Mesendoderm (in vitro differentiated cells): Measurements from ENCODE around the gene UROD.
"Not testable (repeated sequence)": the region's sequence is repeated elsewhere in the genome, so short reads cannot be mapped to it uniquely, and the experiment has no call there.

Source experiments
- DNase-seq: peaks from one replicate; pipeline ENCODE4 v3.0.0; 2013
- H2AK5ac ChIP-seq: 2 replicates; pipeline ENCODE4 v1.6.1; 2013; ENCODE audit warnings: low read length, inconsistent platforms
- H2BK120ac ChIP-seq: 2 replicates; pipeline ENCODE4 v1.6.1; 2013; ENCODE audit warnings: low read depth, mild to moderate bottlenecking, low read length, moderate library complexity, mixed read lengths
- H2BK15ac ChIP-seq: replicated peaks from 2 replicates; pipeline ENCODE4 v1.6.1; 2013; ENCODE audit warnings: low read depth, mild to moderate bottlenecking, moderate library complexity
- H2BK5ac ChIP-seq: 2 replicates; pipeline ENCODE4 v1.6.1; 2013; ENCODE audit warnings: low read length, inconsistent platforms
- H3K18ac ChIP-seq: 2 replicates; pipeline ENCODE4 v1.6.1; 2013; ENCODE audit warnings: mild to moderate bottlenecking, low read length, mixed read lengths
- H3K23ac ChIP-seq: one replicate; pipeline ENCODE4 v1.6.1; 2013; ENCODE audit warnings: low read length
- H3K27ac ChIP-seq: 2 replicates; pipeline ENCODE4 v1.5.1; 2013; ENCODE audit warnings: low read depth, mild to moderate bottlenecking, inconsistent platforms, low read length, moderate library complexity
- H3K27me3 ChIP-seq: 2 replicates; pipeline ENCODE4 v1.6.1; 2013; ENCODE audit warnings: low read length, control low read depth, mild to moderate bottlenecking, inconsistent platforms; ENCODE audit not compliant: insufficient read depth, poor library complexity
- H3K36me3 ChIP-seq: 2 replicates; pipeline ENCODE4 v1.6.1; 2013; ENCODE audit warnings: low read length, inconsistent platforms; ENCODE audit not compliant: control insufficient read depth, insufficient read depth
- H3K4ac ChIP-seq: one replicate; pipeline ENCODE4 v1.6.1; 2013; ENCODE audit warnings: low read depth, mild to moderate bottlenecking, low read length, moderate library complexity
- H3K4me1 ChIP-seq: 2 replicates; pipeline ENCODE4 v1.6.1; 2013; ENCODE audit warnings: low read depth, low read length, inconsistent platforms; ENCODE audit not compliant: control insufficient read depth
- H3K4me2 ChIP-seq: 2 replicates; pipeline ENCODE4 v1.6.1; 2013; ENCODE audit warnings: low read length
- H3K4me3 ChIP-seq: 2 replicates; pipeline ENCODE4 v1.5.1; 2013; ENCODE audit warnings: mild to moderate bottlenecking, low read length
- H3K56ac ChIP-seq: one replicate; pipeline ENCODE4 v1.6.1; 2013; ENCODE audit warnings: low read length
- H3K79me1 ChIP-seq: 2 replicates; pipeline ENCODE4 v1.6.1; 2013; ENCODE audit warnings: low read length, inconsistent platforms
- H3K79me2 ChIP-seq: 2 replicates; pipeline ENCODE4 v1.6.1; 2013; ENCODE audit warnings: mild to moderate bottlenecking, low read length; ENCODE audit not compliant: control insufficient read depth, insufficient read depth
- H3K9ac ChIP-seq: 2 replicates; pipeline ENCODE4 v1.6.1; 2013; ENCODE audit warnings: low read length, inconsistent platforms
- H4K5ac ChIP-seq: one replicate; pipeline ENCODE4 v1.6.1; 2013; ENCODE audit warnings: low read length
- H4K8ac ChIP-seq: one replicate; pipeline ENCODE4 v1.6.1; 2013; ENCODE audit warnings: low read depth, mild to moderate bottlenecking, control low read depth, low read length, moderate library complexity
- WGBS: extraction: QIAGEN DNeasy Blood & Tissue Kit; methylation state at CpG from one replicate; pipeline ENCODE4 v1.1.7; 2013; ENCODE audit warnings: low lambda C conversion rate, missing lambda C conversion rate; ENCODE audit not compliant: insufficient coverage; ENCODE audit errors: extremely low coverage; 5-methylcytosine and 5-hydroxymethylcytosine counted together

Gene UROD

DNA sequence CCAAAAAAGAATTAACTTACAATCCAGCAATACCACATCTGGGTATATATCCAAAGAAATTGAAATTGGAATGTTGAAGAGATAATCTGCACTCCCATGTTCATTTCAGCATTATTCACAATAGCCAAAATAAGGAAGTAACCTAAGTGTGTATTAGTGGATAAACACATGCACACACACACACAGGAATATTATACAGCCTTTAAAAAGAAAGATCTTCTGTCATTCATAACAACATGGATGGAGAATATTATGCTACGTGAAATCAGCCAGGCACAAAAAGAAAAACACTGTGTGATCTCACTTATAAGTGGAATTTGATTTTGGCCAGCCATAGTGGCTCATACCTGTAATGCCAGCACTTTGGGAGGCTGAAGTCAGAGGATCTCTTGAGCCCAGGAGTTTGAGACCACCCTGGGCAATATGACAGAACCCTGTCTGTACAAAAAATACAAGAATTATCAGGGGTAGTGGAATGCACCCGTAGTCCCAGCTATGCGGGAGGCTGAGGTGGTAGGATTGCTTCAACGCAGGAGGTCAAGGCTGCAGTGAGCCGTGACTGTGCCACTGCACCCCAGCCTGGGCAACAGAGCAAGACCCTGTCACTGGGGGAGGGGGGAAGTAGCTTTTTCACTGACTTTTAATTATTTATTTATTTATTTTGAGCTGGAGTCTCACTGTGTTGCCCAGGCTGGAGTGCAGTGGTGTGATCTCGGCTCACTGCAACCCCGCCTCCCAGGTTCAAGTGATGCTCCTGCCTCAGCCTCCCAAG, 16.4 kb upstream of the UROD start:
- Histone ChIP-seq H3K4me1 (no peaks in the 10 kb centered on the region), H2BK5ac (no peak overlapping the region), H3K27me3 (no peaks in the 10 kb centered on the region), H3K18ac (no peak overlapping the region), H3K4me3 (no peak overlapping the region), H4K8ac (no peak overlapping the region), H2BK15ac (no peak overlapping the region), H3K36me3 (no peaks in the 10 kb centered on the region), H3K23ac (no peak overlapping the region), H3K27ac (no peak overlapping the region), H2BK120ac (no peak overlapping the region), H3K4ac (no peak overlapping the region), H3K56ac (no peak overlapping the region), H3K4me2 (no peak overlapping the region), H2AK5ac (no peak overlapping the region), H3K79me1 (no peaks in the 10 kb centered on the region), H3K9ac (no peak overlapping the region), H4K5ac (no peak overlapping the region), H3K79me2 (no peaks in the 10 kb centered on the region)
- no peak for DNase-seq
- WGBS, result no CpG with 5 or more reads among the region's 7 CpGs

DNA sequence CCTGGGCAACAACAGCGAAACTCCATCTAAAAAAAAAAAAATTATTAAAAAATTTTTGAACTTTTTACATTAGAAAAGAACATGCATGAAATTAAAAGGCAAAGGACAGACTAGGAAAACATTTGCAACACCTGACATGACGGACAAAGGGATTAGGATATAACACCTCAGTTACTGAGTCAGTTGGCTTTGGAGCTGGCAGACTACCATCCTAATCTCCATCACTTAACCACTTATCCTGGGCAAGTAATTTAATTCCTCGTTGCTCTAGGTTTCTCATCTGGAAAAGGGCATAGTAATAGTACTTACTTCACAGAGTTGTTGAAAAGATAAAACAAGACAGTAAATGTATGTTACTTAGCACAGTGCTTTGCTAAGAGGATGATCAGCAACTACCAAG, 12.8 kb upstream of the UROD start:
- no peaks in the 10 kb centered on the region for H3K79me1 ChIP-seq
- no peak overlapping the region for H3K4ac ChIP-seq
- no peaks in the 10 kb centered on the region for H3K79me2 ChIP-seq
- H3K36me3 ChIP-seq, result peaks cover 8% of the 10 kb centered on the region
- no peak overlapping the region for H3K4me2 ChIP-seq
- no peak overlapping the region for H3K23ac ChIP-seq
- WGBS, result no CpG with 5 or more reads among the region's 3 CpGs
- no peak overlapping the region for H4K5ac ChIP-seq
- H3K9ac ChIP-seq, result no peak overlapping the region
- no peak overlapping the region for H2BK120ac ChIP-seq
- no peak overlapping the region for H4K8ac ChIP-seq
- H3K27ac ChIP-seq, result no peak overlapping the region
- H3K27me3 ChIP-seq, result no peaks in the 10 kb centered on the region
- H3K4me1 ChIP-seq, result no peaks in the 10 kb centered on the region
- H3K56ac ChIP-seq, result no peak overlapping the region
- H2BK5ac ChIP-seq, result no peak overlapping the region
- H2AK5ac ChIP-seq, result no peak overlapping the region
- H3K4me3 ChIP-seq, result no peak overlapping the region
- no peak overlapping the region for H2BK15ac ChIP-seq
- no peak for DNase-seq
- H3K18ac ChIP-seq, result no peak overlapping the region

DNA sequence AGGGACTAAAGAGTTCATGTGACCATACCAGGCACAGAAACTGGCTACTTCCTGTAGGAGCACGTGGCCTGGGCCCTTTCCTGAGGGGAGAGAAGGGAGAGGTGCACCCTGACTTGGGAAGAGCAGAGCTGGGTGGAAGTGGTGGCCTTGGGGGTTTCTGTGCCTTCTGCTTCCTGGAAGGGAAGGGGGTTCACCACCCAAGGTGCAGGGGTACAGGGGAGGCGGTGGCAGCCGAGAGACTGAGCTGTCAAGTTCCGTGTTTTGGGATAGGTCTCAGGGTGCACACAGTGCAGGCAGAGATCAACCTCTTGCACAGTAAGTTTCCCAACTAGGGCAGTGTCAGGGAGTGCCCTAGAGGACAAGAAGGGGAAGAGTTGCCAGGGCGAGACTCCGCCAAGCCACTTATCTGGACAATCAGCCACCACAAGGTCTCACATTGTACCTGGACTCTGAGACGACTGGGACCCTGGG, 11.0 kb upstream of the UROD start:
- peaks cover 8% of the 10 kb centered on the region for H3K36me3 ChIP-seq
- H3K4me3 ChIP-seq, result no peak overlapping the region
- no peak overlapping the region for H4K5ac ChIP-seq
- H3K27ac ChIP-seq, result no peak overlapping the region
- H2BK5ac ChIP-seq, result no peak overlapping the region
- no peak overlapping the region for H2AK5ac ChIP-seq
- no peak overlapping the region for H3K9ac ChIP-seq
- WGBS, result no CpG with 5 or more reads among the region's 7 CpGs
- no peak overlapping the region for H3K56ac ChIP-seq
- H3K18ac ChIP-seq, result no peak overlapping the region
- no peak overlapping the region for H3K23ac ChIP-seq
- H2BK15ac ChIP-seq, result no peak overlapping the region
- H3K4me2 ChIP-seq, result no peak overlapping the region
- no peak overlapping the region for H2BK120ac ChIP-seq
- no peaks in the 10 kb centered on the region for H3K27me3 ChIP-seq
- H3K79me2 ChIP-seq, result no peaks in the 10 kb centered on the region
- no peaks in the 10 kb centered on the region for H3K79me1 ChIP-seq
- no peak overlapping the region for H4K8ac ChIP-seq
- no peak overlapping the region for H3K4ac ChIP-seq
- peak; percentile 10 for DNase-seq
- H3K4me1 ChIP-seq, result no peaks in the 10 kb centered on the region

DNA sequence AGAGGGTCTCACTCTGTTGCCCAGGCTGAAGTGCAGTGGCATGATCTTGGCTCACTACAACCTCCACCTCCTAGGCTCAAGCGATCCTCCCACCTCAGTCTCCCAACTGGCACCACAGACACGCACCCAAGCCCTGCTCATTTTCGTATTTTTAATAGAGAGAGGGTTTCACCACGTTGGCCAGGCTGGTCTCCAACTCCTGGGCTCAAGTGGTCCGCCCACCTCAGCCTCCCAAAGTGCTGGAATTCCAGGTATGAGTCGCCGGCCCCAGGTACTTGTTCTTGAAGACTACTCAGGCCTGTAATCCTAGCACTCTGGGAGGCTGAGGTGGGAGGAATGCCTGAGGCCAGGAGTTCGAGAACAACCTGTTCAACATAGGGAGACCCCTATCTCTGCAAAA, 10.5 kb upstream of the UROD start:
- H3K4me1 ChIP-seq, H3K27ac ChIP-seq, H3K4me2 ChIP-seq, H3K56ac ChIP-seq, H2AK5ac ChIP-seq, H2BK15ac ChIP-seq, H3K4me3 ChIP-seq, H3K23ac ChIP-seq, H3K9ac ChIP-seq, H2BK120ac ChIP-seq, H4K5ac ChIP-seq, H3K18ac ChIP-seq, H4K8ac ChIP-seq, H2BK5ac ChIP-seq, H3K36me3 ChIP-seq, H3K79me1 ChIP-seq, H3K4ac ChIP-seq, H3K79me2 ChIP-seq, H3K27me3 ChIP-seq: not testable (repeated sequence)
- DNase-seq, result peak; percentile 17
- no CpG with 5 or more reads among the region's 8 CpGs for WGBS

DNA sequence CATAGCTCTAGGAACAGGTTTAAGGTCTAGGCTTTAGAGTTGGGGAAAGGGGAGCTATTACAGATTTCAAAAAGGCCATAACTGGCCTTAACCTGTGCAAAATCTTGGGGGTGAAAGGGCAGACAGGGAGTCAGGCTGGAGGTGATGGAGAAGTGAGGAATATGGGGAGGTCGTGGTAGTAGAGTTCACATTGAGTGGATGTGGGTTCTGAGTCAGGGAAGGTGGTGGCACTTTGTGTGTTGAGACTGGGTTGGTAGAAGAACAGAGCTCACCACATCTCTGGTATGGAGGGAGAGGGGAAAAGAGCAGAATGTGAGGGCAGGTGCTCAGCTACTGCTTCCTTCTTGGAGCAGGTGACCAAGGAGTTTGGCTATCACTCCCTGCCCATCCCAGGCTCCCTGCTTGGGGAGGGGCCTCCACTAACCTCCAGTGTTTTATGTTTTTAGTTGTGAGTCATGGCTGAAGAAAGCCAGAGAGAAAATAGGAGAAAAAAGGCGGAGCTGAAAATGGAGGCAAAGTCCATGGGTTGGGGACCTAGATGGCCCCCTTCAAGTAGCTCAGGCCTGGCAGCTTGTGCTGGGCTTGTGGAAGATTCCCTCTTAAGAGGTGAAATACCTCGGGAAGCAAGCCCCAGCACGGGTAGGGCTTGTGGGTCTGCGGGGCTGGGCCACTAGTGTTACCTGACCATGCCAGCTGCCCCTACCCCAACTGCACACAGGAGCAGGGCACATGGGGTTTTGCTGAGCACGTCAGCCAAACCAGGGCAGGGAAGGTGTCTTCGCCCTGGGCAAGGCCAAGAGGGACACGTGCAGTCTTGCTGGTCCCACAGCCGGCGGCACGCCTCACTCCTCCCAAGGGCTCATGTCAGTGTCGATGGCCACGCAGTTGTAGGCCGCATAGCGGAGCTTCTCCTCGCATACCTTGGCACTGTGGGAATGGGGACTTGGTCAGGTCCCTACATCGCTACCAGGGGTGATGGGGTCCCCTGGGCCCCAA, 9.1 kb upstream of the UROD start:
- Histone ChIP-seq H2BK5ac (no peak overlapping the region), H2BK15ac (no peak overlapping the region), H3K4me2 (no peak overlapping the region), H3K4me1 (no peaks in the 10 kb centered on the region), H2BK120ac (no peak overlapping the region), H3K56ac (no peak overlapping the region), H4K8ac (no peak overlapping the region), H3K79me2 (no peaks in the 10 kb centered on the region), H3K23ac (no peak overlapping the region), H3K9ac (no peak overlapping the region), H4K5ac (no peak overlapping the region), H3K27ac (no peak overlapping the region), H3K36me3 (peaks cover 8% of the 10 kb centered on the region), H3K18ac (no peak overlapping the region), H3K27me3 (no peaks in the 10 kb centered on the region), H2AK5ac (no peak overlapping the region), H3K4ac (no peak overlapping the region), H3K79me1 (no peaks in the 10 kb centered on the region), H3K4me3 (no peak overlapping the region)
- WGBS, result no CpG with 5 or more reads among the region's 17 CpGs
- no peak for DNase-seq
